Medulla oblongata (tissue), 1 donor: ENCODE measurements around the gene NR2F2.

Experiments
- DNase-seq: peaks from one replicate; pipeline ENCODE4 v3.0.0-alpha.2; 2015; ENCODE audit errors: extremely low spot score

Gene NR2F2

GRCh38 chr15:96331945-96332636 lies 1.6 kb downstream of the NR2F2 start:
- no peak for DNase-seq

GRCh38 chr15:96332637-96333121 lies 2.2 kb downstream of the NR2F2 start:
- no peak for DNase-seq

GRCh38 chr15:96333131-96334016 lies 2.9 kb downstream of the NR2F2 start:
- no peak for DNase-seq

- DNase-seq: no peak
Measured at GRCh38 chr15:96334017-96334704, 3.7 kb downstream of the NR2F2 start.

- no peak for DNase-seq
Measured at GRCh38 chr15:96334705-96335410, 4.4 kb downstream of the NR2F2 start.

GRCh38 chr15:96335411-96336024 lies 5.0 kb downstream of the NR2F2 start:
- DNase-seq: no peak

GRCh38 chr15:96336108-96336595 lies 5.7 kb downstream of the NR2F2 start:
- no peak for DNase-seq

- DNase-seq: no peak
Measured at GRCh38 chr15:96336596-96337364, 6.3 kb downstream of the NR2F2 start.

GRCh38 chr15:96337365-96338023 lies 7.0 kb downstream of the NR2F2 start:
- no peak for DNase-seq

- DNase-seq: no peak
Measured at GRCh38 chr15:96338074-96338765, 7.7 kb downstream of the NR2F2 start.

GRCh38 chr15:96338766-96339618 lies 8.5 kb downstream of the NR2F2 start:
- DNase-seq: no peak

GRCh38 chr15:96339619-96340347 lies 9.3 kb downstream of the NR2F2 start:
- no peak for DNase-seq

- no peak for DNase-seq
Measured at GRCh38 chr15:96340348-96340597, 9.8 kb downstream of the NR2F2 start.

- DNase-seq: no peak
Measured at GRCh38 chr15:96340598-96341512, 10.4 kb downstream of the NR2F2 start.

GRCh38 chr15:96341513-96342405 lies 11.3 kb downstream of the NR2F2 start:
- DNase-seq: no peak
